Measurements from ENCODE around the gene ATP9A.

The ATP9A gene

DNA sequence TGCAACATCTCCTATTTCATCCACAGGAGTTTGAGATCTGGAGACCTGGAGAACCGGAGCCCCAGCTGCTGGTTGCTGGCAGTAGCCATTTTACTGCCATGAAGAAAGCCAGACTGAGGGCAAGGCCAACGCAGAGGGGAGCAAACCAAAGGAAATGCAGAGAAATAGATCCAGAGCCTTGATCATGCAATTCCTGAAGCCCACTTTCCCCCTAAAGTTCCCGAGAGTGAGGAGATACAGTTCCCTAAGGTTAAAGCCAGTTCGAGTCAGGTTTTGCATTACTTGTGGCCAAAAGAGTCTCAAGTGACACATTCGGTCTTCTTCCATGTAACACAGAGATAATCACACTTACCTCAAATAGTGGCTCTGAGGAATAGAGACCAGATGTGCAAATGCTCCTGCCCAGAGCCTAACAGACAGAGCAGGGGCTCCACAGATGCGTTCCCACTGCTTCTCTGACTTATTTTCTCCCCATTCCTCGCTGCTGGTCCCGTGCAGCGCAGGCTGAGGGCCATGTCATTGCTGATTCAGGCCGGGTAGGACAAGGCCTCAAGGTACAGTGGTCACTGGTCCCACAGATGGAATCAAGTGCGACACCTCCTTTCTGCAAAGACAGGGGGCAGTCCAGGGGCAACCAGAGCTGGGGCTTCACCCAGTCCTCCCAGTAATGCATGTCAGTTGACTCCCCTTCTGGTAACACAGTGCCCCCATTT lies 190.6 kb downstream of the ATP9A start:
- no peaks in the 10 kb centered on the region for H3K79me2 ChIP-seq (ENCODE audit: control insufficient read depth, low read length)
- no peaks in the 10 kb centered on the region for H4K20me1 ChIP-seq (ENCODE audit: control insufficient read depth, insufficient read depth, low read depth, low read length)
- no peak overlapping the region for H3K4me2 ChIP-seq (ENCODE audit: low read length)
- H3K36me3 ChIP-seq (ENCODE audit: control insufficient read depth, low read length), result no peaks in the 10 kb centered on the region
- H3F3A ChIP-seq (ENCODE audit: control insufficient read depth, insufficient read depth), result no peaks in the 10 kb centered on the region
- H3K27ac ChIP-seq (ENCODE audit: low read depth, low read length), result no peak overlapping the region
- H3K9me2 ChIP-seq (replicated peaks; ENCODE audit: control insufficient read depth, low read length), result no peaks in the 10 kb centered on the region
- H3K27me3 ChIP-seq (ENCODE audit: control insufficient read depth, low read length), result no peaks in the 10 kb centered on the region
- H3K4me1 ChIP-seq (ENCODE audit: control insufficient read depth, low read length), result peaks cover 13% of the 10 kb centered on the region
- no peak overlapping the region for H3K4me3 ChIP-seq (ENCODE audit: low read length)
- no peaks in the 10 kb centered on the region for H3K9me3 ChIP-seq (ENCODE audit: control insufficient read depth, insufficient read depth, low read length)
- no peak for TF ChIP-seq EZH2phosphoT487 (IDR thresholded peaks at IDR 0.05; ENCODE audit: borderline replicate concordance, low read length)
- TF ChIP-seq, protein P1, sequence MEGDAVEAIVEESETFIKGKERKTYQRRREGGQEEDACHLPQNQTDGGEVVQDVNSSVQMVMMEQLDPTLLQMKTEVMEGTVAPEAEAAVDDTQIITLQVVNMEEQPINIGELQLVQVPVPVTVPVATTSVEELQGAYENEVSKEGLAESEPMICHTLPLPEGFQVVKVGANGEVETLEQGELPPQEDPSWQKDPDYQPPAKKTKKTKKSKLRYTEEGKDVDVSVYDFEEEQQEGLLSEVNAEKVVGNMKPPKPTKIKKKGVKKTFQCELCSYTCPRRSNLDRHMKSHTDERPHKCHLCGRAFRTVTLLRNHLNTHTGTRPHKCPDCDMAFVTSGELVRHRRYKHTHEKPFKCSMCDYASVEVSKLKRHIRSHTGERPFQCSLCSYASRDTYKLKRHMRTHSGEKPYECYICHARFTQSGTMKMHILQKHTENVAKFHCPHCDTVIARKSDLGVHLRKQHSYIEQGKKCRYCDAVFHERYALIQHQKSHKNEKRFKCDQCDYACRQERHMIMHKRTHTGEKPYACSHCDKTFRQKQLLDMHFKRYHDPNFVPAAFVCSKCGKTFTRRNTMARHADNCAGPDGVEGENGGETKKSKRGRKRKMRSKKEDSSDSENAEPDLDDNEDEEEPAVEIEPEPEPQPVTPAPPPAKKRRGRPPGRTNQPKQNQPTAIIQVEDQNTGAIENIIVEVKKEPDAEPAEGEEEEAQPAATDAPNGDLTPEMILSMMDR (IDR thresholded peaks at IDR 0.05; ENCODE audit: low read depth, low read length, poor library complexity, severe bottlenecking), result no peak

DNA sequence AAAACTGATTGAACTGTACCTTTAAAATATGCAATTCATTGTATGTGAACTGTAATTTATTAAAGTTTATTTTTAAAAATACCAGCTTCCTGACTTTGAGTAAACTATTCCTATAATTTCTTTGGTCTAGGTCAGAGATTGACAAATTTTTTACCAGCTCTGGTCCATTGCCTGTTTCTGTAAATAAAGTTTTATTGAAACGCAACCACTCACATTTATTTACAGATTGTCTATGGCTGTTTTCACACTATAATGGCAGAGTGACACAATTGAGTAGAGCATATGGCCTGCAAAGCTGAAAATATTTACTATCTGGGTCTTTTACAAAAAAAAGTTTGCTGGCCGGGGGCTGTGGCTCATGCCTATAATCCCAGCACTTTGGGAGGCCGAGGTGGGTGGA lies 192.7 kb downstream of the ATP9A start:
- Histone ChIP-seq H3K27me3 (ENCODE audit: control insufficient read depth, low read length) (no peaks in the 10 kb centered on the region), H3K4me3 (ENCODE audit: low read length) (no peak overlapping the region), H3K27ac (ENCODE audit: low read depth, low read length) (no peak overlapping the region), H3K4me2 (ENCODE audit: low read length) (no peak overlapping the region), H3K4me1 (ENCODE audit: control insufficient read depth, low read length) (peaks cover under 1% of the 10 kb centered on the region), H3K9me2 (replicated peaks; ENCODE audit: control insufficient read depth, low read length) (no peaks in the 10 kb centered on the region), H3F3A (ENCODE audit: control insufficient read depth, insufficient read depth) (no peaks in the 10 kb centered on the region), H3K79me2 (ENCODE audit: control insufficient read depth, low read length) (no peaks in the 10 kb centered on the region), H3K36me3 (ENCODE audit: control insufficient read depth, low read length) (no peaks in the 10 kb centered on the region), H3K9me3 (ENCODE audit: control insufficient read depth, insufficient read depth, low read length) (no peaks in the 10 kb centered on the region), H4K20me1 (ENCODE audit: control insufficient read depth, insufficient read depth, low read depth, low read length) (no peaks in the 10 kb centered on the region)
- TF ChIP-seq, protein P1 (IDR thresholded peaks at IDR 0.05; ENCODE audit: low read depth, low read length, poor library complexity, severe bottlenecking), result no peak
- no peak for TF ChIP-seq EZH2phosphoT487 (IDR thresholded peaks at IDR 0.05; ENCODE audit: borderline replicate concordance, low read length)

DNA sequence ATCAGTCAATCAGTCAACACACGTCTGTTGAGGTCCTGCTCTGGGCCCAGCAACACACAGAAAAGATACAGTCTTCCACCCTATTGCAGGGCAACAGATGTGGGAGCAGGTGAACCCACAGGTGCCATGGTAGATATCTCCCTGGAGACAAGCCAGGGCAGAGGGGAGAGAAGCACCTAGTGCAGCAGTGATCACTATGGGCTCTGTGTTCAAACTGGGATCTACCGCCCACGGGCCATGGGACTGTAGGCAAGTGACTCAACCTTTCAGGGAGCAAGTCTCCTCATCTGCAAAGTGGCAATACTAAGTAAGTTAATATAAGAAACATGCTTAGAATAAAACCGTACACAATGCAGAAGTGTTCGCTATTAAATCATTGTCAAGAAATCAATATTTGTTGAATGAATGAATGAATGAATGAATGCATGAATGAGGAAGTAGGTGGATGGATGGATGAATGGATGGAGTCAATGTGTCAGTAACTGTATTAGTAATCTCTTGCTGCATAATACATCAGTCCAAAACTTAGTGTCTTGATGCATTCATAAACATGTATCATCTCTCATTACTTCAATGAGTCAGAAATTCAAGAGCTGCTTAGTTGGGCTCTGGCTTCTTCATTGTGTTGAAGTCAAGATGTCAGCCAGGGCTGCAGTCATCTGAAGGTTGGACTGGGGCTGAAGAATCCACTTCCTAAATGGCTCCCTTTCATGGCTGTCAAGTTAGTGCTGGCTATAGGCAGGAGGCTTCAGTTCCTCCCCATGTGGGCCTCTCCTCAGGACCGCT lies 193.7 kb downstream of the ATP9A start:
- H3F3A ChIP-seq (ENCODE audit: control insufficient read depth, insufficient read depth), result no peaks in the 10 kb centered on the region
- no peaks in the 10 kb centered on the region for H4K20me1 ChIP-seq (ENCODE audit: control insufficient read depth, insufficient read depth, low read depth, low read length)
- H3K36me3 ChIP-seq (ENCODE audit: control insufficient read depth, low read length), result no peaks in the 10 kb centered on the region
- no peaks in the 10 kb centered on the region for H3K9me2 ChIP-seq (replicated peaks; ENCODE audit: control insufficient read depth, low read length)
- H3K79me2 ChIP-seq (ENCODE audit: control insufficient read depth, low read length), result no peaks in the 10 kb centered on the region
- TF ChIP-seq, protein P1 (IDR thresholded peaks at IDR 0.05; ENCODE audit: low read depth, low read length, poor library complexity, severe bottlenecking), result no peak
- no peak for TF ChIP-seq EZH2phosphoT487 (IDR thresholded peaks at IDR 0.05; ENCODE audit: borderline replicate concordance, low read length)
- no peak overlapping the region for H3K4me3 ChIP-seq (ENCODE audit: low read length)
- H3K4me1 ChIP-seq (ENCODE audit: control insufficient read depth, low read length), result no peaks in the 10 kb centered on the region
- no peak overlapping the region for H3K4me2 ChIP-seq (ENCODE audit: low read length)
- no peaks in the 10 kb centered on the region for H3K9me3 ChIP-seq (ENCODE audit: control insufficient read depth, insufficient read depth, low read length)
- H3K27ac ChIP-seq (ENCODE audit: low read depth, low read length), result no peak overlapping the region
- no peaks in the 10 kb centered on the region for H3K27me3 ChIP-seq (ENCODE audit: control insufficient read depth, low read length)

Measured in DOHH2 (cell line).